GM12872 (cell line): Measurements from ENCODE around the gene ESRP2.

ENCODE experiments used
- TF ChIP-seq, protein P1 (sequence below): IDR thresholded peaks from 3 replicates; pipeline ENCODE4 v1.5.1; 2011; ENCODE audit warnings: low read depth, mild to moderate bottlenecking, low read length, moderate library complexity; ENCODE audit not compliant: insufficient read depth

Gene ESRP2

GRCh38 chr16:68202091-68202519 lies 33.8 kb downstream of the ESRP2 start:
- TF ChIP-seq, protein P1, sequence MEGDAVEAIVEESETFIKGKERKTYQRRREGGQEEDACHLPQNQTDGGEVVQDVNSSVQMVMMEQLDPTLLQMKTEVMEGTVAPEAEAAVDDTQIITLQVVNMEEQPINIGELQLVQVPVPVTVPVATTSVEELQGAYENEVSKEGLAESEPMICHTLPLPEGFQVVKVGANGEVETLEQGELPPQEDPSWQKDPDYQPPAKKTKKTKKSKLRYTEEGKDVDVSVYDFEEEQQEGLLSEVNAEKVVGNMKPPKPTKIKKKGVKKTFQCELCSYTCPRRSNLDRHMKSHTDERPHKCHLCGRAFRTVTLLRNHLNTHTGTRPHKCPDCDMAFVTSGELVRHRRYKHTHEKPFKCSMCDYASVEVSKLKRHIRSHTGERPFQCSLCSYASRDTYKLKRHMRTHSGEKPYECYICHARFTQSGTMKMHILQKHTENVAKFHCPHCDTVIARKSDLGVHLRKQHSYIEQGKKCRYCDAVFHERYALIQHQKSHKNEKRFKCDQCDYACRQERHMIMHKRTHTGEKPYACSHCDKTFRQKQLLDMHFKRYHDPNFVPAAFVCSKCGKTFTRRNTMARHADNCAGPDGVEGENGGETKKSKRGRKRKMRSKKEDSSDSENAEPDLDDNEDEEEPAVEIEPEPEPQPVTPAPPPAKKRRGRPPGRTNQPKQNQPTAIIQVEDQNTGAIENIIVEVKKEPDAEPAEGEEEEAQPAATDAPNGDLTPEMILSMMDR, result no peak

- TF ChIP-seq, protein P1, result no peak
Observed at GRCh38 chr16:68200088-68200783, 35.7 kb downstream of the ESRP2 start.

GRCh38 chr16:68197250-68197649 lies 38.7 kb downstream of the ESRP2 start:
- TF ChIP-seq, protein P1, result no peak

DNA sequence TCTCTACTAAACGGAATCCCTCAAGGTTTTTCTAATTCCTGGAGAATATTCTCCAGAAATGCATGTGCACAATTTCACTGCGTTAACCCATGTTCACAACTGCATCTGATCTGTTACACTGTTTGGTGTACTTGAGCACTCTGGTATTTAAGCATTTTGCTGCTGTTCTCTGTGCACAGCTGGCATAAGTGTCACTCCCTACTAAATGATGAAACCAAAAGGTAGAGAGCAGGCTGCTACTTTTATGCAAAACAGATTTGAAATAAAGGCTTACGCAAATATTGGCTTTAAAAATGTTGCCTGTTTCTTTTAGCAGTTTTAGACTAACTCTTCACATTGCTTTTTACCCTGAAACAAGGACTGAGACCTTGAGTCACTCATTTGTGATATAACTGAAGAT lies 41.7 kb downstream of the ESRP2 start:
- TF ChIP-seq, protein P1, result no peak

DNA sequence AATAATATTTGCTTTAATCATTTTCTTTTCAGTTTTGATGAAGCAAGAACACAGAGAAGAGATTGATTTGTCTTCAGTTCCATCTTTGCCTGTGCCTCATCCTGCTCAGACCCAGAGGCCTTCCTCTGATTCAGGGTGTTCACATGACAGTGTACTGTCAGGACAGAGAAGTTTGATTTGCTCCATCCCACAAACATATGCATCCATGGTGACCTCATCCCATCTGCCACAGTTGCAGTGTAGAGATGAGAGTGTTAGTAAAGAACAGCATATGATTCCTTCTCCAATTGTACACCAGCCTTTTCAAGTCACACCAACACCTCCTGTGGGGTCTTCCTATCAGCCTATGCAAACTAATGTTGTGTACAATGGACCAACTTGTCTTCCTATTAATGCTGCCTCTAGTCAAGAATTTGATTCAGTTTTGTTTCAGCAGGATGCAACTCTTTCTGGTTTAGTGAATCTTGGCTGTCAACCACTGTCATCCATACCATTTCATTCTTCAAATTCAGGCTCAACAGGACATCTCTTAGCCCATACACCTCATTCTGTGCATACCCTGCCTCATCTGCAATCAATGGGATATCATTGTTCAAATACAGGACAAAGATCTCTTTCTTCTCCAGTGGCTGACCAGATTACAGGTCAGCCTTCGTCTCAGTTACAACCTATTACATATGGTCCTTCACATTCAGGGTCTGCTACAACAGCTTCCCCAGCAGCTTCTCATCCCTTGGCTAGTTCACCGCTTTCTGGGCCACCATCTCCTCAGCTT lies 45.0 kb downstream of the ESRP2 start:
- TF ChIP-seq, protein P1, result no peak

- TF ChIP-seq, protein P1, result no peak
Observed at GRCh38 chr16:68190081-68190480, 45.8 kb downstream of the ESRP2 start.

GRCh38 chr16:68188170-68188569 lies 47.8 kb downstream of the ESRP2 start:
- TF ChIP-seq, protein P1, result no peak
